Stimulated activated CD4-positive, alpha-beta T cell treated with anti-CD3 and anti-CD28 coated beads, Interleukin-4, amount 100 ng/mL, for 48 hours (primary cell): ENCODE measurements around the gene RGS7.
"Not testable (repeated sequence)": the region's sequence is repeated elsewhere in the genome, so short reads cannot be mapped to it uniquely, and the experiment has no call there.

Experiments used
- DNase-seq, 2 donors: peaks; one replicate each; pipeline ENCODE4 v3.0.0-alpha.2; 2020; ENCODE audit warnings: low read depth in 2 of 2

RGS7 gene

DNA sequence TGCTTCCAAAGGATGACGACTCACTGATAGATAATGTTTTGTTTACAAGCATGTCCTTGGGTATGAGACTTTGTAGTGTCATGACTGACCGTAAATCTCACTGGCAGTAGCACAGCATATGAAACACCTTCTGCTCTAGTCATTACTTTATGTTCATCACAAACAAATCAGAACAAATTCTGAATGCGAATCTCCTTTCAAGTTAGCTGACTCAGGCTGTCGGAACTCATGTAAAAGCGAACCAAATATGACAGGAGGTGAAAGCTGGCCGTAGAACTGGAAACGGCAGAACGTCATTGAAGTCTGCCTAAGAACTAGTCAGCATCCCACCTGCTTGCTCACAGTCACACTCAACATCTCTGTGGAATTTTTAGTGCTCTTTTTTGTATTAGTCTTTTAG lies 143.9 kb downstream of the RGS7 start:
- DNase-seq: no peak

DNA sequence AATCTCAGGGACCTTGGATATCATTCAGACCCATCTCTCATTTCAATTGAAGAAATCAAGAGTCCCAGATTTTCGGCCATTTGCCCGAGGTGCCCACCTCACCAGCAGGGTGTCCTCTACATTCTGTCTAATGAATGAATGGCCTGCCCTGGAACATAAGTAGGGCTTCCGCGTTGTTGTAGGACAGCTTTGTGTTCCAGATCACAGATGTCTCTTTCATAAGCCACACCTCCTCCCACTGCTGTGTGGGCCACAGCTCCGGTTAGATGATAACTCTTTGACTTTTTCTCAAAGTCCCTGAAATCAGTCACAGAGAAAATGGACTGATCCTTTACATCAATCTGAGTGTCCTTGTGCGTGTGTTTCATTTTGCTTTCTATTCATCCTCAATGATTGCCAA lies 144.4 kb downstream of the RGS7 start:
- DNase-seq: no peak

DNA sequence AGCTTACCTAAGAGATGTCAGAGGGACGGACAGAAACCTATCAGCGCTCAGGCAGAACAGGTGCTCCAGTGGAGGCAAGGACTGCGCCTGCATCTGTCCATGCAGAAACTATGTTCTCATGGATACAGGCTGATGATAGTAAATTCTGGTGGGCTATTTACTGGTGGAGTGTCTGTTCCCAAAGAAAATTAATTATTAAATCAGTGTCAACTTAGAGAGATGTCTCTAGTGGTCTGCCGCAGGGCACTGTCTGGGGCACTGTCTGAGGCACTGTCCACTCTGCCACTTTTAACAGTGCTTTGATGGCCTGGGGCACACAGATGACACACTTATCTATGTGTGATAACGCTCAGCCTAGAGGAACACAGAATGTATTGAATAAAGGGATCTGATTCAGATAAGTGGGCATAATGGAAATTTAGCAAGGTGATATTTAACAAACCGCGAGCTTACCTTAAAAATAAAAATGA lies 148.1 kb downstream of the RGS7 start:
- DNase-seq: no peak

DNA sequence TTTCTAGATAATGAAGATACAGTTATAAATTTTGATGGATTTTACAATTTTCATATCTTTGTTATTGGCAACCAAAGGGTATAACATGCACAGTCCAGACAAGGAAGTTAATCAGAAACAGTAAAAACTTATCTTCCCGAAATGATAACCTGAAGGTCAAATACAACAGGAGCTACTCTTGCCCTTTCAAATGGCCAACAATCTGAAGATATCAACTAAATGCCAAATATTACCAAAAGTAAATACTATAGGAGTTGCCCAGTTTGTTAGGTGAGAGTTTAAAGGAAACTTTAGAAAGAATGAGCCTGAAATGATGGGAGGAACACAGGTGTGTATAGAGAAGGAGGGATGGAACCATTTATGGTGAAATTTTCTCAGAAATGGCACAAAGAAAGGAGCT lies 153.2 kb downstream of the RGS7 start:
- no peak for DNase-seq

DNA sequence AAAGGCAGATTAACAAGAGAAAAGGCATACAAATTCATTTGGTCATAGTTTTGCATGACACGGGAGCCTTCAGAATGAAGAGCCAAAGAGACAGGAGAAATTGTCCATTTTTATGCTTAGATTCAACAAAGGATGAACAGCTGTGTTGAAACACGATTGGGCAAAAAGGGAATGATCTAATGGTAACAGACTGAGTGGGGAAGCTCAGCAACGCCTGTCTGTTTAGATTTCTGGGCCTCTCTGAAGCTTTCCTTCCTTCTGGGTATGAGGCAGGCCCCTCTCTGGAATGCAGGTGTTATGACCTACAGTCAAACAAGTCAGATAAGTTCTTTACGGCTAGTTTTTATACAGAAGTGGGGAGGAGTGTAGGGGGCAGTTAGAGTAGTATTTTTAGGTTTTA lies 154.6 kb downstream of the RGS7 start:
- DNase-seq: no peak

DNA sequence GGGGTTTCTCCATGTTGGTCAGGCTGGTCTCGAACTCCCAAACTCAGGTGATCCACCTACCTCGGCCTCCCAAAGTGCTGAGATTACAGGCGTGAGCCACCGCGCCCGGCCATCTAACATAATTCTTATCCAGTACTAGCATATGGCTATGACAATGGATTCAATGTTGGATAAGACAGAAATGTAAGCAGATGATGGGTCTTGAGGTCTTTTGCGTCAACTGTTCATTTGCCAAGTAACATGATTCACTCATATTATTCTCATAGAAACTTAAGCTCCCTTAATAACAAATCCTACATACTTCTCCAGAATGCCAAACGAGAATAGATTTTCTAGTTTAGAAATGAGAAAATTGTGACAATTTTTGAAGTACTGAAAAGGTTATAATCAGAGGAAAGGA lies 170.3 kb downstream of the RGS7 start:
- no peak for DNase-seq

DNA sequence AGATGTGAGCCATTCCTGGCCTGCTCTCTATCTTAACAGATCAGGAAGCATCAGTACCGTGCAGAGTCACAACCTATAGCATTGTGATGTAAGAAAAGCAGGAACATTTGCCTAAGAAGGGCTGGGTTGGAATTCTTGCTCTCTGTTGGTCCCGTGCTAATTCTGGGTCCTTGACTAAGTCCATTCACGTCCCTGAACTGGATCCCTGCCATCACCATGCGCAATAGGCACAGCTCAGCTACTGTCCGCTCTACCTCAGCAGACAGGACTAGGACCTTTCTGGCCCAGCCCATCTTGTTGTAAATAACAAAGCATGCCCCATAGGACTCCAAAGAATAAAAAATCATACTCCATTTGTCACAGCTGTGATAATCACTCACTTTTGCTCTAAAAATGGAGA lies 175.0 kb downstream of the RGS7 start:
- no peak for DNase-seq

DNA sequence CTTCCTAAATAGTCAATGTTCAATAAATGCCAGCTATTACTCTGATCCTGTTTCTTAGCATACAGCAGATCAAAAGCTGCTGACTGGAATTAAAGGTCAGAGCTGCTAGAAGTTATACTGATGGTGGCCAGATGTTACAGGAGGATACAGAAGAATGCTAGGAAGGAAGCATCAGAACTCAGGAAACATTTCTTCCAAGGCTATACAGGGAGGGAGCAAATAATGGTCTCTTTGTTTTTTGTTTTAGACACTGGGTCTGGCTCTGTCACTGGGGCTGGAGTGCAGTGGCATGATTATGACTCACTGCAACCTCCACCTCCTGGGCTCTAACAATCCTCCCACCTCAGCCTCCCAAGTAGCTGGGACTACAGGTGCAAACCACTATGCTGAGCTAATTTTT lies 175.5 kb downstream of the RGS7 start:
- no peak for DNase-seq

DNA sequence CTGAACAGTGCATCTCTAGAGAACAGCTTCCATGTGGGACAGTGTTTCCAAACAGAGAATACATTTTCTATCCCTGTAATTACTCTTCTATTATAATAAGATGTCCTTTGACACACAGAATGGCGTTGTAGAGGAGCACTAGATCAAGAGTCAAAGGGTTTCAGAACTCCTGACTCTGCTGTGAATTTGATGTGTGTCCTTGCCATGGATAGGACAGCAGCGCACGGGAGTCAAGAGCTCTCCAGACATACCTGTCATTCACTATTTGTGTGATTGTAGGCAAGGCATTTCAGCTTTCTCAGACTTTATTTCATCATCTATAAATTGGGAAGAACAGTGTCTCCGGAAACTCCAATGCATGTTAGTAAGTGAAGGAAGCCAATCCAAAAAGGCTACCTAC lies 176.4 kb downstream of the RGS7 start:
- DNase-seq: no peak

DNA sequence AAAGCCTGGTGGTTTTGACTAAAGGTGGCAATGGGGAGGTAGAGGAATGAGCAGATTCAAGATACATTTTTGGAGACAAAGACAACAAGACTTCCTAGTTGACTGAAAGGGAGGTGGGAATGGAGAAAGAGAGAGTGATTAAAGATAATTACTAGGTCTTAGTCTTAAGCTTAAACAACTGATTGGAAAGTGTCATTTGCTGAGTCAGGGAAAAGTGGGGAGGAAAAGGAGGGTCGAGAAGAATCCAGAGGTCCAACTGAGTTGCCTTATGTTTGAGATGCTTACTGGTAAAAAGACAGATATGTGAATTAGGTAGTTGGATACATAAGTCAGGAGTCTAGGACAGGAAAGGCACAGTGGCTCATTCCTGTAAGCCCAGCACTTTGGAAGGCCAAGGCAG lies 179.3 kb downstream of the RGS7 start:
- no peak for DNase-seq

DNA sequence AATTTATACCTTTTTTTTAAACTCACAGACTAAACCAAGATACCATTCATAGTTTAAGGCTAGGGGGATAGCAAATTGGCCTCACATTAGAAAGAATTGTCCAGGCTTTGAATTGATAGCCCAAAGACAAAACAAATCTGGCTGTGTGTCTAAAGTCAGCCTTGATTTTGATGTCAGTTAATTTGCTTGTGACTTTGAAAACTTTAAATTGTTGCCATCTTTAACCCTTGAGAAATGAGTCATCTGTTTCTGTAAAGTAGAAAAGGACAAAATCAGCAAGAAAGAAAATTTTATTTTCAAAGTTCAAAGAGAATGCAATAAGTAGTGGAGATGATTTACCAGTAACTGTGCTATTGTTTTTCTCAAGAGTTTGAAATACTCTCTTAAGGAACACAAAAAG lies 184.5 kb downstream of the RGS7 start:
- no peak for DNase-seq

DNA sequence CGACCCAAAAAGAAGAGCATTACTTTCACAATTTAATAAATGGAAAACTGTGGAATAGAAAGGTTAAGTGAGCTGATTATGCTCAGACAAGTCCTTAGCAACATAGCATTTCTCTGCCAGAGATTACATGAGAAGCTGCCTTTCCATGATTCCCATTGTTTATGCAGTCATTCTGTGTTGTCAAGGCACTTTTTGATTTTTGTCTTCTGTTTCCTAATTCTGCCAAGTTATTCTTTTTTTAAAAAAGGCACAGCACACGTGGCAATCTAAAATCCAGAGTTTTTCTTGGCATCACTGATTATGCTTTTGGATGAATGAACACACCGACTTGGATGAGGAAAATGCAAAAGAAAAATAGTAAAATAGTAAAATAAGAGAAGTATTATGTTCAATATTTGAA lies 185.0 kb downstream of the RGS7 start:
- DNase-seq: no peak

DNA sequence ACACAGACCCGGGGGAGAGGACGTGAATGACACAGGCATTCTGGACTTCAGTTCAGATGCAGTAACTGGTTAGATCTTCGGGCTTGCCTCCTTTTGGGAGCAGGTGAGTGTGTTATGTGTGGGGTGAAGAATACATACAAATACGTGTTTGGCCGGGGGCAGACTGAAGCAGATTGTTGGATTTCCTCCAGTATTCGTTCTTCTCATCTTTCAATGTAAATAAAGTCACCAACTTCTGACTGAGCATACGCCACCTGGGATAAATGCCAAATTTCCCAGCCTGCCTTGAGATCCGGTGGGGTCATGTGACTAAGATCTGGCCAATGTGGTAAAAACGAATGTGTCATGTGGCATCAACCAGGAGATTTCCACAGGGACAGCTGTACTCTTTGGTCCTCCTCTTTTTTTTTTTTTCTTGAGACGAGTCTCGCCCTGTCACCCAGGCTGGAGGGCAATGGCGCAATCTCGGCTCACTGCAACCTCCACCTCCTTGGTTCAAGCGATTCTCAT lies 189.8 kb downstream of the RGS7 start:
- DNase-seq: no peak

DNA sequence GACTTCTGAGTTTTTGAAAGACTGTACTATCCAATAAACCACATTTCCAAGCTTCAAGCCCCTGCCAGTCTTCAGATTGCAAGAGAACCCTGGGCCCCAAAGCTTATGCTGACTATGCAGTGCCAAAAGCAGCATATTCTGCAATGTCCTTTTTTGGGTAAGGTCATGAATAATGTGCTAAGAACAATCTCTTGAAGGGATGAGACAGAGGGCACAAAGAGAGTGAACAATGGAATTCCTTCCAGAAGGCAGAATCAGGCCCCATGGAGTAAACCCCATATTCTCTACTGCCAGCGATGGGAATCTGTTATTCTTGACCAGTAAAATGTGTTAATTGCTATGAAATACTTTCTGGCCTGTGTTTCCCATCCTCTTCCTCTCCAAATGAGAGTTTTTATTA lies 190.4 kb downstream of the RGS7 start:
- DNase-seq: no peak

DNA sequence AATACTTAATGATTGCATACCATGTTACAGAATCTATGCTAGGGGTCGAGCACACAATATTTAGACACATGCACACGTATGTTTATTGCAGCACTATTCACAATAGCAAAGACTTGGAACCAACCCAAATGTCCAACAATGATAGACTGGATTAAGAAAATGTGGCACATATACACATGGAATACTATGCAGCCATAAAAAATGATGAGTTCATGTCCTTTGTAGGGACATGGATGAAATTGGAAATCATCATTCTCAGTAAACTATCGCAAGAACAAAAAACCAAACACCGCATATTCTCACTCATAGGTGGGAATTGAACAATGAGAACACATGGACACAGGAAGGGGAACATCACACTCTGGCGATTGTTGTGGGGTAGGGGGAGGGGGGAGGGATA lies 191.7 kb downstream of the RGS7 start:
- DNase-seq: not testable (repeated sequence)

DNA sequence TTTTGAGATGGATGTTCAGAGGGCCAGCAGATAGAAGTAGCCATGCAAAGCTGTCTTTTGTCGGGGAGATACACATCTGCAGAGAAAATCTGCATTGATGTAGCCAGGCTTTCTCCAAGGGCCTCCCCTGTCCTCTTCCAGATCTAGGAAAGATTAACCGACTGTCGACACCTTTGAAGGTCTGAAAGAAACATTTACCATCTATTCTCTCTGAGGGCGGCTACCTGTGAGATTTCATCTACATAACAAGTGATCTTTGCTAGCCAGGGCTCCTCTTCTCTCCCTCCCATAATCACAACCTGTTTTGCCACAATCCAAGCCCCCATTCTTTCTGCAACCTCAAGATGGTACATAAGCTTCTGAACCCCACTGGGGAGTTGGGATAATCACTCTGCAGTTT lies 193.6 kb downstream of the RGS7 start:
- no peak for DNase-seq

DNA sequence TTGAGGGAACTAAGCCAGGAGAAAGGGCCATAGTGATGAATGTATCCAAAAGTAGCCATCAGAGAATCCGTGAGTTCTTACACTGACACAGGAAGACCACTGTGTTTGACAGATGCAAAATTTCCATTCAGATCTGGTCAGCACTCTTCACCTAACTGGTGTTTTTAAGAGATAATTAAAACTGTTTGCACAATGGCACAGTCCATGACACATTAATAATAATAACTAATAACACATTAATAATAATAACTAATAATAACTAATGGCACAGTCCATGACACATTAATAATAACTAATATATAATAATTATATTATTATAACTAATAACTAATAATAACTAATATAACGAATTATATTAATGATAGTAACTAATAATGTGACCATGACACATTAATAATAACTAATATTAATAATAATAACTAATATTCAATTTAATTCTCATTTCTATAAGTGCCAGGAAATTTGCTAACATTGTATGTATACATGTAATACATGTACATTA lies 195.8 kb downstream of the RGS7 start:
- DNase-seq: no peak

DNA sequence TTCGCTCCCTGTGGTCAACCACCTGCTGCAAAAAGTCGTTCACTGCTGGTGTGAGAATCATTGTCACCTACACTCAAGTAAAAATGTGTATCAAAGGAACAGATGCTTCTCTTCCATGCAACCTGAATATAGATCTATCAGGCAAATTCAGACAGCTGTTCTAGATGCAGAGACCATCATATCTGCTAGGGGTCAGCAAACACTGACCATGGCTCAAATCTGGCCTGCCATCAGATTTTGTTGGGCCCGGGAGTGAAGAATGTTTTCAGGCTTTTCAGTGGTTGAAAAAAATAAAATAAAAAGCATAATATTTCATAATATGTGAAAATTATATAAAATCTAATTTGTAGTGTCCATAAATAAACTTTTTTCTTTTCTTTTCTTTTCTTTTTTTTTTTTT lies 199.6 kb downstream of the RGS7 start:
- DNase-seq: no peak

DNA sequence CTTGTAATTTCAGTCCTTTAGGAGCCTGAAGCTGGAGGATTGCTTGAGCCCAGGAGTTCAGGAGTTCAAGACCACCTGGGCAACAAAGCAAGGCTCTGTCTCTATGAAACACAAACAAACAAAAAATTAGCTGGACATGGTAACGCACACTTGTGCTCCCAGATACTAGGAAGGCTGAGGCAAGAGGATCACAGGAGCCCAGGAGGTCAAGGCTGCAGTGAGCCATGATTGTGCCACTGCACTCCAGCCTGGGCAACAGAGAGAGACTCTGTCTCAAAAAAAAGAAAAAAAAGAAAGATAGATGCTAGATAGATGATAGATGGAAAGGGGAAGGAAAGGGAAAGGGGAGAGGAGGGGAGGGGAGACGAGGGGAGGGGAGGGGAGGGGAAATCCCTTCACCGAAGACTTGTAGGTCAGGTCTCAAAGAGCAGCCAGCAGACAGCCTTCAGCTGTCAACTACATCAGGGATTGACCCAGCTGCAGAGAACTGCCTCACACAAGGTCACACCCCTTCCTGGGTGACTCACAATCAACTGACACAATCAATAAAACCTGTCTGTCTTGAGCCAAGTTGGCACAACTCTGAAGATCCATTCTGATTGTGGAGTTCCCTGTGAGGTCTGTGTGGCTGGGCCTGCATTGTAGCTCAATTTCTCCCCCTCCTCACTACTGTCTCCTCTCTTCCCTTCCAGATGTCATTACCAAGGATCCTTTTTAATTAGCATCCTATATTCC lies 200.6 kb downstream of the RGS7 start:
- DNase-seq: no peak

DNA sequence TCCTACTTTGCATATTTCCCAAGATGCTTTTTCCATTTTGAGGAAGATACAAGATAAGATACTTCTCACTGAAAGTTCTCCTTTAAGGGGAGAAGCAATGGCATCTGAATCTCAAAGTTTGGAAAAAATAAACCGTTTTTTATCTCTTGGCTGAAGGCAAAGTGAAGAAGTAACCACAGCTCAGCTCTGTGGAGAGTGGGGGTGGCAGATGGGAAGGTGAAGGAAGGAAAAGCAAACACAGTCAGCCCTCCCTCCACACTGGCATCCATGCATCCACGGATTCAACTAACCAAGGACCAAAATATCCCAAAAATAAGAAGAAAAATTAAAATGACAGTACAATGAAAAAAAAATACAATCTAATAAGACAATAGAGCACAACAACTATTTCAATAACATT lies 211.1 kb downstream of the RGS7 start:
- no peak for DNase-seq

DNA sequence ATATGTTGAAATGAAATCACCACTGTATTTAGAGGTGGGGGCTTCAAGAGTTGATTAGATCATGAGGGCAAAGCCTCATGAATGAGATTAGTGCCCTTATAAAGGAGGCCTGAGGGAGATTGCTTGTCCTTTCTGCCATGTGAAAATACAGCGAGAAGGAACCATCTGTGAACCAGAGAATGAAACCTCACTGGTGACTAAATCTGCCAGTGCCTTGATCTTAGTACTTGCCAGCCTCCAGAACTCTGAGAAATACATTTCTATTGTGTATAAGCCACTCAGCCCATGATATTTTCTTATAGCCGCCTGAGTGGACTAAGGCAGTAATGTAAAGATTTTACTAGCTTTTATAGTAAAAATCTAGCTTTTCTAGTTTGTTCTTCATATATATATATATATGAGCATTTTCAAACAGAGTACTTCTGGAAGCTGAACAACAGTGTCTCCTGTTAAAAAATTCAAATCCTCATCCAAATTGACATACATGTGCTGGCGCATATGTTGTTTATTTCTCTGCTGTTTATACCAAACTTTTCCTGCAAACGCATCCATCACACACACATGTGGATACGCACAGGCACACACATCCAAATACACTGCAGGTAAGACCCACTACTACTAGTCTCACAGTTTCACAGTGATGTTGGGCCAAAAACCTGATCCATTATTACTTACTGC lies 213.1 kb downstream of the RGS7 start:
- no peak for DNase-seq

DNA sequence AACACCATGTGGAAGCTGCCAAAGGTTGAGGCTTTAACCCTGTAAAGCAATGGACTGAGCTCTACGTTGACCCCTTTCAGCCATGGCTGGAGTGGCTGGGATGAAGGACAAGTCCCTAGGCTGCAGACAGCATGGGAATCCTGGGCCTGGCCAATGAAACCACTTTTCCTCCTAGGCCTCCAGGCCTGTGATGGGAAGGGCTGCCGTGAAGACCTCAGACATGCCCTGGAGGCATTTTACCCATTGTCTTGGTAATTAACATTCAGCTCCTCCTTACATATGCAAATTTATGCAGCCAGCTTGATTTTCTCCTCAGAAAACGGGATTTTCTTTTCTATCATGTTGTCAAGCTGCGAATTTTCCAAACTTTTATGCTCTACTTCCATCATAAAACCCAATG lies 214.5 kb downstream of the RGS7 start:
- no peak for DNase-seq

DNA sequence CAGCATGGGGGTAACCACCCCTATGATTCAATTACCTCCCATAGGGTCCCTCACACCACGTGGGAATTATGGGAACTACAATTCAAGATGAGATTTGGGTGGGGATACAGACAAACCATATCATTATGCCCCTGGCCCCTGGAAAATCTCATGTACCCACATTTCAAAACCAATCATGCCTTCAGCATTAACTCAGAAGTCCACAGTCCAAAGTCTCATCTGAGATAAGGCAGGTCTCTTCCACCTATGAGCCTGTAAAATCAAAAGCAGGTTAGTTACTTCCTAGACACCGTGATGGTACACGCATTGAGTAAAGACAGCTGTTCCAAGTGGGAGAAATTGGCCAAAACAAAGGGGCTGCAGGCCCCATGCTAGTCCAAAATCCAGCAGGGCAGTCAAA lies 215.4 kb downstream of the RGS7 start:
- DNase-seq: not testable (repeated sequence)
